Measurements from ENCODE around the gene SMARCAL1.

DNA sequence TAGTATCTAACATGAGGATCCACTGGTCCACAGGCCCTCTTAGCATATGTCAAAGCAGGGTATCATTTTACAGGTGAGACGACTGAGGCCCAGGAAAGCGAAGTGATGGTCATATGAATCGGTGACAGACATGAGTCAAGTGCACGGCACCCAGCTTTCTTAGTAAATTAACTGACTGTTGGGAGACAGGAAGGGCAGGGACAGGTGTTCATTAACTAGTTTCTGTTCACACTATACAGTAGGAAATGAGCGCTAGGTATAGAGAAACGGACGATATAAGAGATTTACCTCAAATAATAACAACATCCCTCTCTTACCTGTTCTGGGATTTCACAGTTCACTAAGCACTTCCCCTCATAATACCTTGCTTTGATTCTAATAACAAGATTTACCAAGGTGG lies 1.7 kb upstream of the SMARCAL1 start:
- no peak for TF ChIP-seq POLR2A (IDR thresholded peaks at IDR 0.05)
- TF ChIP-seq, protein P1, sequence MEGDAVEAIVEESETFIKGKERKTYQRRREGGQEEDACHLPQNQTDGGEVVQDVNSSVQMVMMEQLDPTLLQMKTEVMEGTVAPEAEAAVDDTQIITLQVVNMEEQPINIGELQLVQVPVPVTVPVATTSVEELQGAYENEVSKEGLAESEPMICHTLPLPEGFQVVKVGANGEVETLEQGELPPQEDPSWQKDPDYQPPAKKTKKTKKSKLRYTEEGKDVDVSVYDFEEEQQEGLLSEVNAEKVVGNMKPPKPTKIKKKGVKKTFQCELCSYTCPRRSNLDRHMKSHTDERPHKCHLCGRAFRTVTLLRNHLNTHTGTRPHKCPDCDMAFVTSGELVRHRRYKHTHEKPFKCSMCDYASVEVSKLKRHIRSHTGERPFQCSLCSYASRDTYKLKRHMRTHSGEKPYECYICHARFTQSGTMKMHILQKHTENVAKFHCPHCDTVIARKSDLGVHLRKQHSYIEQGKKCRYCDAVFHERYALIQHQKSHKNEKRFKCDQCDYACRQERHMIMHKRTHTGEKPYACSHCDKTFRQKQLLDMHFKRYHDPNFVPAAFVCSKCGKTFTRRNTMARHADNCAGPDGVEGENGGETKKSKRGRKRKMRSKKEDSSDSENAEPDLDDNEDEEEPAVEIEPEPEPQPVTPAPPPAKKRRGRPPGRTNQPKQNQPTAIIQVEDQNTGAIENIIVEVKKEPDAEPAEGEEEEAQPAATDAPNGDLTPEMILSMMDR (IDR thresholded peaks at IDR 0.05), result no peak
- no peak for TF ChIP-seq POLR2AphosphoS5 (IDR thresholded peaks at IDR 0.05)
- no peak for TF ChIP-seq EP300 (IDR thresholded peaks at IDR 0.05)
